Cardiac fibroblast (primary cell): ENCODE results near the gene DIPK1B.
A peak's percentile ranks its signal among the peaks of the same experiment; 100 is the strongest.

Experiments
- DNase-seq, 2 donors: peaks; one replicate each; pipeline versions ENCODE4 v3.0.0 to v3.0.0-alpha.2; 2010; ENCODE audit warnings: low read depth in 2 of 2
- H3K4me3 ChIP-seq, 2 donors: replicated peaks in 1 of 2; 1 replicate in 1 of 2; 2 replicates in 1 of 2; pipeline ENCODE4 v1.5.1; 2011; ENCODE audit warnings: low read depth in 2 of 2, low read length in 2 of 2, mild to moderate bottlenecking in 2 of 2, moderate library complexity in 1 of 2
- TF ChIP-seq, protein P1 (sequence below): IDR thresholded peaks from one replicate; pipeline ENCODE4 v1.5.1; 2011; ENCODE audit warnings: low read depth, mild to moderate bottlenecking, low read length, inconsistent platforms

DIPK1B gene

DNA sequence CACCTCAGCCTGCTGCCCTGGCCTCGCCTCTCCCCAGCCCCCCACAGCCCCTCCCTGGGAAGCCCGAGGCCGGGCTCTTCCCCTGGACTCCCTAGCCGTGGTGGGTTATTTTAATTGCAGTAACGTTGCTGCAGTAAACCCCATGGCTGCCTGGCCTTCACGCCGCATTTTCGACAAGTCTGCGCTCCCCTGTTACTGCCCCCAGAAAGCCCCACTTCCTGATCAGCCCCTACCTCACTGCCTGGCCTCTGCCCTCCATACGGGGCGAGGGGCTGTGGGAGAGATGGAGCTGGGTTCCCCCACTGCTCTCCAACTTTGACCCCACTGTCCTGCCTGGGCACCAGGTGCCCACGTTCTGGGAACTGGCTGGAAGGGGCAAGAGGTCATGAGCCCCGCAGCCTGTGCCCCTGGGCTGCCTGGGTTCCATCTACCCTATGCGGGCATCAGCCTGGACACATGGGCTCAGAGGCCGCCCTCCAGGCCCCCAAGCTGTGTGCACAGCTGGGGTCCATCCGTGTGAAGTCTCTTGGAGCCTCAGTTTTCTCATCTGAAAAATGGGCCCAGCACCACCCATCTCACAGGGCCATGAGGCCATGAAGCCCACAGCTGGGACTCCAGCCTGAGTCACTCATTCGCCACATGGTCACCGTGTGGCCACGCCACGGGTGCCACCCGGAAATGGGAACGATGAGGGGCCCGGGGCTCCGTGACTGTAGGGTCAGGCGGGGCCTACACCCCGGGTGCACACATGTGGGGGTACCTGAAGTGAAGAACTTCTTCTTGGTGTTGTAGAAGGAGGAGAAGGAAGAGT lies 38.2 kb upstream of the DIPK1B start:
- DNase-seq: peak in 1 of 2 donors; percentile 43
- H3K4me3 ChIP-seq: no peak overlapping the region
- TF ChIP-seq, protein P1, sequence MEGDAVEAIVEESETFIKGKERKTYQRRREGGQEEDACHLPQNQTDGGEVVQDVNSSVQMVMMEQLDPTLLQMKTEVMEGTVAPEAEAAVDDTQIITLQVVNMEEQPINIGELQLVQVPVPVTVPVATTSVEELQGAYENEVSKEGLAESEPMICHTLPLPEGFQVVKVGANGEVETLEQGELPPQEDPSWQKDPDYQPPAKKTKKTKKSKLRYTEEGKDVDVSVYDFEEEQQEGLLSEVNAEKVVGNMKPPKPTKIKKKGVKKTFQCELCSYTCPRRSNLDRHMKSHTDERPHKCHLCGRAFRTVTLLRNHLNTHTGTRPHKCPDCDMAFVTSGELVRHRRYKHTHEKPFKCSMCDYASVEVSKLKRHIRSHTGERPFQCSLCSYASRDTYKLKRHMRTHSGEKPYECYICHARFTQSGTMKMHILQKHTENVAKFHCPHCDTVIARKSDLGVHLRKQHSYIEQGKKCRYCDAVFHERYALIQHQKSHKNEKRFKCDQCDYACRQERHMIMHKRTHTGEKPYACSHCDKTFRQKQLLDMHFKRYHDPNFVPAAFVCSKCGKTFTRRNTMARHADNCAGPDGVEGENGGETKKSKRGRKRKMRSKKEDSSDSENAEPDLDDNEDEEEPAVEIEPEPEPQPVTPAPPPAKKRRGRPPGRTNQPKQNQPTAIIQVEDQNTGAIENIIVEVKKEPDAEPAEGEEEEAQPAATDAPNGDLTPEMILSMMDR: no peak

DNA sequence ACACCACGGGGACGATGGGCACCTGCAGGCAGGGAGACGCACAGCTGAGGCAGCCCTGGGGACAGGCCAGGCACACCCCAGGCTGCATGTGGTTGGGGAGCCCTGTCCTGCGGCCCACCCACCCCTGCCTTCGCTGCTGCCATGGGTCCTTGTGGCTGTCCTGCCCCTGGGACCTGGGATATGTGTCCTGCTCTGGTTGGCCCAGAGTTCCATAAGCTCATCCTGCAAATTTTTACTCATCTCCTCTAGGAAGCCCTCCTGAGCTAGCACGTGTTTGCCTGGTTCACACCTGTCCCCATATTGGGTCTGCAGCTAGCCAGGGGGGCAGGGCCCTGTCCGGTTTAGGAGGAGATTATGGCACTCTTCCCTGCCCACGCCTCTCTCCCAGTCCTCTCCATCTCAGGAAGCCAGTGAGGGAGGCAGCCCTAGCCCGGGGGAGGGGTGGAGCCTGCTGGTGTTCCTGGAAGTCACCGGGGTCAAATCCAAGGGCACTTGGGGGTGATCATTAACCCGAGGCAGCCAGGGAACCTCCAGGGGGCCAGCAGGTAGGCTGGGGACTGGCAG lies 37.5 kb upstream of the DIPK1B start:
- peak in 1 of 2 donors; percentile 50 for DNase-seq
- TF ChIP-seq, protein P1: no peak
- H3K4me3 ChIP-seq: no peak overlapping the region

DNA sequence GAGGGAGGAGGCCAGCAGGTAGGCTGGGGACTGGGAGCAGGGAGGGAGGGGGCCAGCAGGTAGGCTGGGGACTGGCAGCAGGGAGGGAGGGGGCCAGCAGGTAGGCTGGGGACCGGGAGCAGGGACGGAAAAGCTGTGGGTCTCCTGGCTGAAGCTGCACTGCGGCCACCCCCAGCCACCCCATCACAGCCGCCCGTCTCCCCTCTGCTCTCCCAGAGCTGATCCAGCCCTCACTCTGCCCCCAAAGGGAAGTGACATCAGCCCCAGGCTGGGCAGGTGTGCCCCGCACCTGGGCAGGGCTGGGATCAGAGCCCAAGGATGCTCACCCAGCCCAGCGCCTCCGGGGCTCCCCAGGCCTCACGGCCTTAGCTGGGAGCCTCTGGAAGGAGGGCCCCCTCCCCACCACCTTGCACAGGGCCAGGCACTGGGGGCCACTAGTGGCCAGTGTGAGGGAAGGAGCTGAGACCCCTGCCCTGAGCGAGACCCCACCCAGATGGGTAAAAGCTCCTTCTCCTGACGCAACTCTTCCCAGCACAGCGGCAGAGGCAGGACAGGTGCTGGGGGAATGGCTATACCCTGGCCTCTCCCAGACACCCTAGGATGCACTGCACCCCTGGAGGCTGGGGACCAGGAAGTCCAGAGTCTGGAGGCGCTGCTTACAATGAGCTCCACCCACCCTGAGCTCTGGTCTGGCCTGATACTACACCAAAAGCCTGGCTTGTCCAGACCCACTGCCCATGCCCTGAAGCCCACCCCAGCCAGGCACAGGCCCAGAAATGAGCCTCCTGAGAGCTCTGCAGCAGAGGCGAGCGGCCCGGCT lies 36.7 kb upstream of the DIPK1B start:
- TF ChIP-seq, protein P1: no peak
- no peak for DNase-seq
- H3K4me3 ChIP-seq: no peak overlapping the region

DNA sequence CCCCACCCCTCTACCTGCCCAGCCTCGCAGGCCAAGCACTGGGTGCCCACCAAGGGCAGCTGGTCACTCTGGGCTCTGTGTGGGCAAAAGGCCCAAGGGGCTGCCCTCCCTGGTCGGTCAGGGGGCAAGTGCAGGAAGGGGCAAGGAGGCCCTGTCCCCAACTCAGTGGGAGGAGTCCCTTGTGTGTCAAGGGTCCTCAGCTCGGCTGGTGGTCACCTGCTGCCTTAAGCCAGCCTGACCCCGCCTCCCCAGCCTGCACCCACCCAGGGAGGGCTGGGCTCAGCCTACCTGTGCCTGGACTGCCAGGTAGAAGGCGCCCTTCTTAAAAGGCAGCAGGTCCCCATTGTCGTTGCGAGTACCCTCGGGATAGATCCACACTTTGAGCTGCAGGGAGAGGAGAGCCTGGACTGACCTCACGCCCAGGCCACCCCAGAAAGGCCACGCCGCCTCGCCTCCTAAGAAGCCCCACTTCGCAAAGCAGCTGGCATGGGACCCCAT lies 36.0 kb upstream of the DIPK1B start:
- no peak overlapping the region for H3K4me3 ChIP-seq
- TF ChIP-seq, protein P1: no peak

DNA sequence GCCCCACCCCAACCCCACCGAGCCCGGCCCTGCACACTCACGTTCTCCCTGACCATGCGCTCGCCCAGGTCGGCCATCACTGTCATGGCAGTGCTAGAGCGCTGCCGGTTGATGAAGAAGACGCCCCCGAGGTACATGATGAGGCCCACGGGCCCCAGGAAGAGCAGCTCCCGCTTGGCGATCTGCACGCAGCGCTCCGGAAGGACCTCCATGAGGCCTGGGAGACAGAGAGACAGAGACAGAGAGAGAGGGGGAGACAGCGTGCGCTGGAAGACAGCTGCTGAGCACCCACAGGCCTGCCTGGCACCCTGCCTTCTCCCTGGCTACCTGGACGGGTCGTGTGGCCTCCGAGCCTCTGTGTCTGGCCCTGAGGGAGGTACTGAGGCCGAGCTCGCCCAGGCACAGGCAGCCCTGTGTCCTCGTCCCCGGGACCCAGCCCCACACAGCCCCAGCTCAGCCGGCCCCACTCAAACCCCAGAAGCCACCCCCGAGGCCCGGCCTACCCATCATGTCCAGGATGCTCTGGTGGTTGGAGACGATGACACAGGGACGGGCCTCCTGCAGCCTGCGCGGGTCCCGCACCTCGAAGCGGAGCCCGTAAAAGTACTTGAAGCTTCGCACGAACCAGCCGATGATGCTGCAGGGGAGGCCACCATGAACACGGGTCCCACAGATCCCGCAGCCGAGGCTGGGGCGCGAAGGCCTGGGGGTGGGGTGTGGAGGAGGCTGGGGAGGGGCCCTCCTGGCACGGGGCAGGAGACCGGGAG lies 35.3 kb upstream of the DIPK1B start:
- H3K4me3 ChIP-seq: no peak overlapping the region
- TF ChIP-seq, protein P1: no peak
- DNase-seq: no peak

More for the DNA sequence above, 36.0 kb upstream of the DIPK1B start:
- DNase-seq: no peak

DNA sequence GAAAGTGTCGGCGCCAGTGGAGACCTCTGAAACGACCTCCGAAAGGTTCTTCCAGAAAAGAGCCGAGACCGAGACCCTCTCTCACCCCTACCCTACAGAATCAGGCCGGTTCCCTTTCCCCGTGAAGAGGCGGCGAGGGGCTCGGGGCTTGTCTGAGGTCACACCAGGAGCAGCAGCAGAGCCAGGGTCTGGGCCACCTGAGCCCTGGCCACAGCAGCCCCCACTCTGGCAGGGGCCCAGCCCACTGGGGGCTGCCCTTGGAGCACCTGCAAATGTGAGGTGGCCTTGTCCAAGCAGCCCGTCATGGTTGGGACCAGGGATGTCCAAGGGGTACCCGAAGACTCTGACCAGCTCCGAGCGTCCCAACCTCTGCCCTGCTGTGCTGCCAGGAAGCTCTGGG lies 34.3 kb upstream of the DIPK1B start:
- TF ChIP-seq, protein P1: no peak
- H3K4me3 ChIP-seq: no peak overlapping the region
- no peak for DNase-seq
